ENCODE data around the gene GATAD2B.
"Not testable (repeated sequence)": the region's sequence is repeated elsewhere in the genome, so short reads cannot be mapped to it uniquely, and the experiment has no call there.

Gene GATAD2B

GRCh38 chr1:153786038-153786790, 136.6 kb downstream of the GATAD2B start:
- DNase-seq (ENCODE audit: low spot score), result no peak
- ChIA-PET POLR2A (ENCODE audit: low non-redundant PET) (interaction anchor here (0.7 kb wide), 2 partner anchors 189 to 1263 kb away, joined by 4 to 10 read pairs; no protein-coding TSS in a partner anchor), CTCF (no interaction called here)
- no peak overlapping the region for H3K27ac ChIP-seq
- no peak for TF ChIP-seq CTCF (conservative IDR thresholded peaks at IDR 0.05; ENCODE audit: low read depth)

- no peak for TF ChIP-seq CTCF (conservative IDR thresholded peaks at IDR 0.05; ENCODE audit: low read depth)
- peak overlapping the region; percentile 92 for H3K27ac ChIP-seq
- ChIA-PET CTCF (interaction anchor here (0.7 kb wide), 1 partner anchor 13 kb away, joined by 3 read pairs; no protein-coding TSS in a partner anchor), POLR2A (ENCODE audit: low non-redundant PET) (interaction anchor here (0.6 to 0.8 kb wide), 7 partner anchors 20 to 186 kb away, joined by 3 to 4 read pairs (median 3); partner anchors contain the start of gene CHTOP)
- DNase-seq (ENCODE audit: low spot score), result peak; percentile 96
These were observed 139.3 kb downstream of the GATAD2B start for GRCh38 chr1:153783233-153784190.

GRCh38 chr1:153782648-153783047, 140.1 kb downstream of the GATAD2B start:
- DNase-seq (ENCODE audit: low spot score), result not testable (repeated sequence)

GRCh38 chr1:153780551-153780950, 142.2 kb downstream of the GATAD2B start:
- no peak for TF ChIP-seq CTCF (conservative IDR thresholded peaks at IDR 0.05; ENCODE audit: low read depth)
- no peak for DNase-seq (ENCODE audit: low spot score)
- POLR2A ChIA-PET (ENCODE audit: low non-redundant PET), result interaction anchor here (0.7 kb wide), 1 partner anchor 13 kb away, joined by 3 read pairs; no protein-coding TSS in a partner anchor
- H3K27ac ChIP-seq, result peak overlapping the region; percentile 34
- CTCF ChIA-PET, result interaction anchor here (0.6 kb wide), 1 partner anchor 9 kb away, joined by 3 read pairs; no protein-coding TSS in a partner anchor

More at GRCh38 chr1:153782648-153783047, 140.1 kb downstream of the GATAD2B start:
- ChIA-PET CTCF (interaction anchor here (1.0 kb wide), 1 partner anchor 204 kb away, joined by 6 read pairs; no protein-coding TSS in a partner anchor), POLR2A (ENCODE audit: low non-redundant PET) (interaction anchor here (0.7 kb wide), 1 partner anchor 1424 kb away, joined by 5 read pairs; no protein-coding TSS in a partner anchor)
- H3K27ac ChIP-seq, result peak overlapping the region; percentile 92

GRCh38 chr1:153779781-153780541, 142.8 kb downstream of the GATAD2B start:
- no peak for DNase-seq (ENCODE audit: low spot score)
- ChIA-PET CTCF (no interaction called here), POLR2A (ENCODE audit: low non-redundant PET) (no interaction called here)
- peak overlapping the region; percentile 34 for H3K27ac ChIP-seq
- no peak for TF ChIP-seq CTCF (conservative IDR thresholded peaks at IDR 0.05; ENCODE audit: low read depth)

- no peak for TF ChIP-seq CTCF (conservative IDR thresholded peaks at IDR 0.05; ENCODE audit: low read depth)
- H3K27ac ChIP-seq, result peak overlapping the region; percentile 34
- ChIA-PET CTCF (no interaction called here), POLR2A (ENCODE audit: low non-redundant PET) (no interaction called here)
- DNase-seq (ENCODE audit: low spot score), result no peak
These were observed 143.8 kb downstream of the GATAD2B start for GRCh38 chr1:153778824-153779519.

All from RWPE1 (cell line).